Femur (tissue), 1 donor: ENCODE results near the gene PPIP5K1.

Experiments used
- DNase-seq: peaks from one replicate; pipeline ENCODE4 v3.0.0-alpha.2; 2017

Gene PPIP5K1

DNA sequence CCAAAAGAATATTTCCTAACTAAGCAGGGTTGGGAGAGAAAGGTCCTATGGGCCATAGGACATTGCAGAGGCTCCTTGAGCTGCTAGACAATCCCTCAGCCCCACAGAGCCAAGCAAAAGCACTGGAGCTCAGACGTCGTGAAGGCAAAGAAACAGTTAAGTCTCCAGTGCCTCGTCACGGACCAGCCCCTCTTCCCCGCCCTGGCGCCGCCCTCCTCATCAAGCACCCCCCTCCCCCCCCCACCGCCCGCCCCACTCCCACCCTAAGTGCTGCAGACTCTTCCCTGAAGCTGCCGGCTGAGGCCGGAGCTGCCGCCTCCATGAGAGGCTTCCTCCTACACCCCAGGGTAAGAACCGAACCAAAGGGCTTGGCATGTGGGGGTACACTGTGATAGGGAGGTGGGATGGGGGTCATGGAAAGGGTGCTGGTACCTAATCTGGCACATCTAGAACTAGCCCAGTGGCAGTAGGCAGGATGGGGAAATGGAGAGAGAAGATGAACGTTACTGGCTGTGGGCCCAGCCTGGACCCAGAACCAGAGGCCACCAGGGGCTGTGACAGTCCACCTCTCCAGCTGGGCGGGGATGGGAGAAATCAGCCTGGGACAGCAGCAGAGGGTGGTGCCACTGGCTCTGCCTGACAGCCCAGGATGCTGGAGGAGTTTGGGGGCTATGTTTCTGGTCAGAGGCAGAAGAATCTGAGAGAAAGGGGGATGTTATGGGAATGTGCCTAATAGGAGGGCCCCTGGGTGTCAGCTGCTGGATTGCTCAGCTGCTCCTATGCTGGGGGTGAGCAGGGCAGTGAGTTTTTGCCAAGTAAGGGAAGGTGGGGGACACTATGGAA, 72.4 kb downstream of the PPIP5K1 start, which contains the start of gene MAP1A:
Gene MAP1A, plus strand, starts transcription at position 255 of the 843 bp plus-strand sequence. CDS start 3,866 bp downstream, outside the sequence.
- peak; percentile 92 for DNase-seq

DNA sequence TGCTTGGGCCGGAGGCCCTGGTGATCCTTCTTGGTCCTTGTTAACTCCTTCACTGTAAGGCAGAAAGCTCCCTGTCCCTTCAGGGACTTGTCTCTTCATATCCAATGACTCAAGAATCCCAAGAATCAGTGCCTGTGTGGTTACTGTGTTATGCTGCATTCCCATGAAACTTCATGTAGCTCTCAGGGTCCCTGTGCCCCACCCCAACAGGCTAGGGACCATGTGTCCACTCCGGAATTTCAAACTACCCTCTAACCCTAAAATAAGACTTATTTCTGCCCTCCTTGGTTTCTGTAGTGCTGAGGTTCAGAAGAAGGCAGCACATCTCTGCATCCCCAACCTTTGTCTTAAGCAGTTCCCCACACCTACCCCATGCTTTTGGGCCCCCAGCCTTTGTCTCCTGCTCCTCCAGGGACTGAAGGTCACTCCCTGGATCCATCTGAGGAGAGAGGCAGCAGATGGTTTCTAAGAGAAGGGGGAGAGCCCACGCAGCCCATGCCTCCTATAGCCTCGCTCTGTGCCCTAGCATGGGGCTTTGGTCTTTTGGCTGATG, 73.1 kb downstream of the PPIP5K1 start:
- DNase-seq = no peak

DNA sequence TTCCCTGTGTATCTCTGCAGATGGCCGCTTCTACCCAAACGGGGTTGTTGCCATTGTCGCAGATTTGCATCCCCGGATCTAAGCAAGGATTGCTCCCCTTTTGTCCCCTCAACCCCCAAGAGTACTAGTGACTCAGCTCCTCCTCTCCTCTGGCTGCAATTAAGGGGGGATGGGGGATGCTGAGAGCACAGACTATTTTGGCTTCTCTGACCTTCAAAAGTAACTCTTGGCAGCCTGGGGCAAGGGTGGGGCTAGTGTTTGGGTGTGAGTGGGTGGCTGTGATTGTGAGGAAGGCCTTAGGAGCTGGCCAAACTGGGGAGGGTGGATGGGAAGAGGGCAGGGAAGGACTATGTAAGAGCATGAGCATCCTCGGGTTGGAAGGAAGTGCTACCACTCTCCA, 73.8 kb downstream of the PPIP5K1 start:
- DNase-seq = peak; percentile 58

- no peak for DNase-seq
These were observed 74.3 kb downstream of the PPIP5K1 start for GRCh38 chr15:43515741-43516140.

DNA sequence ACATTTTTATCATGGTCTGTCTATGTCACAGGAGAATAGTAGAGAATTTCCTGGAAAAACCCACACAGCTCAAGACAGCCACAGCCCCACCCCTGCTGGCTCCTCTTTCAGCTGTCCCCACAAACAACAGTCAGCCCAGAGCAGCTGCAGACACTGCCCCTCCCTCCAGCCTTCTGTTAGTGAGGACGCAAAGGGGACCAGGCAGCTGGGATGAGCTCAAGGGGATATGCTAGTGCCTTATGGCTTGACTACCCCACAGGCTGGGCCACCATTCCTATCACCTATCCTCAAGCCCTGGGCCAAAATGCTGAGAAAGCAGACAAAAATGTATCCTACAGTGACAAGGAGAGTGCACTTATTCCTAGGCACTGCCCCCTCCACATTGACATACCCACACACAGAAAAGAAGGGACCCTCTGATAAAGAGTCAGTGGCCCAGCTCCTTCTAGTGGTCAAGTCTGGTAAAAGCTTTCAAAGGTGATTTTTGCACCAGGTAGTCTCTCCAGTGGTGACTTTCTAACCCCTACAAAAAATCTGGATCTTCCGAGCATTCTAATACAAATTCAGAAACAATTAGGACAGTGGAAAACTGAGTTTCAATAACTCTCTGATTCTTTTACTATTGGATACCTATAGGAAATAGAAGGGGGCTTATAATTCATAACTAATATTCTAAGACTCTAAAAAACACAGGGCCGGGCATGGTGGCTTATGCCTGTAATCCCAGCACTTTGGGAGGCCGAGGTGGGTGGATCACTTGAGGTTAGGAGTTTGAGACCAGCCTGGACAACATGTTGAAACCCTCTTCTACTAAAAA, 75.6 kb downstream of the PPIP5K1 start:
- DNase-seq = peak; percentile 92

GRCh38 chr15:43513550-43513949, 76.5 kb downstream of the PPIP5K1 start:
- DNase-seq = no peak

DNA sequence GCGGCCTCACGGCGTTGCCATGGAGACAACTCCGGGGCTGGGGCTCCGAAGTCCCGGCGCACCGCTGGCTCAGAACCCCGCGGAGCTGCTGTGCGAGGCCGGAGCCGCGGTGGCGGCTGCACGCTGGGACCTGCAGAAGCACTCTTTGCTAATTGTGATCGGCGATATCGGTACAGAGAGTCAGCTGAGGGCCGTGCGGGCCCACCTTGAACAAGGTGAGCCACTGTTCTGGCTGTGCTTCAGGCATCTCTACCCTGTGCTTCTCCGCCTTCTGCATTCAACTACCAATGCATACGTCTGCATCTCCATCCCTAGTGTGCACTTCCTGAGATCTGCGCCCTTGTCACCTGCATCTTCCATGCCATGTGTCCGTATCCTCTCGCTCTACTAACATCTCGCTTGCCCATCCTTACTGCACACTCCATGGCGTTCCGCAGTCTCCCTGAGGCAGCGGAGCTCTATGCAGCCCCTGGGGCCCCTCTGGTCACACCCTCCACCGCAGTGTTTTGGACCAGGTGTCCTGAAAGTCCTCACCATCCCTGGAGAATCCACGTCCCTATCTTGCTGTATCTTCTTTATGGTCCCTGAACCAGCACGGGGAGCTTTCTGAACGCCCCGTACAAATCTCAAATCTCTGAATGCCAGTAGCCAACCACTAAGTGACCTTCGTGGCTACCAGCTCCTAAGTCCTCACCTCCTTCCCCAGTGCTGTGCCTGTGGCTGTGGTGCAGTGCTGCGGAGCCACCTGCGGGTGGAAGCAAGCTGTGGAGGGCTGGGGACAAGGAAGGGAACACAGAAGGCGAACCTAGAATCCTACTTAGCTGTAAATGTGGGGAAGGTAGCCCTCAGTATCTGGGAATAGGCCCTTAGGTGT, 78.8 kb downstream of the PPIP5K1 start:
- DNase-seq = no peak

GRCh38 chr15:43510200-43511011, 79.6 kb downstream of the PPIP5K1 start:
- DNase-seq = peak; percentile 99

GRCh38 chr15:43509660-43510199, 80.3 kb downstream of the PPIP5K1 start:
- DNase-seq = no peak

GRCh38 chr15:43508991-43509659, 80.9 kb downstream of the PPIP5K1 start:
- no peak for DNase-seq

- DNase-seq = no peak
These were observed 81.6 kb downstream of the PPIP5K1 start for GRCh38 chr15:43508421-43508820.

- peak; percentile 65 for DNase-seq
These were observed 84.3 kb downstream of the PPIP5K1 start for GRCh38 chr15:43505738-43506137.

GRCh38 chr15:43499635-43500034, 90.4 kb downstream of the PPIP5K1 start:
- no peak for DNase-seq

GRCh38 chr15:43498990-43499389, 91.0 kb downstream of the PPIP5K1 start:
- DNase-seq = no peak

GRCh38 chr15:43493703-43494472, 96.1 kb downstream of the PPIP5K1 start:
- DNase-seq = no peak

- peak; percentile 98 for DNase-seq
These were observed 97.1 kb downstream of the PPIP5K1 start, which contains the start of gene TP53BP1 for GRCh38 chr15:43492673-43493601. Gene TP53BP1, minus strand, starts transcription at chr15:43493156. Its CDS starts 113 bp downstream, at chr15:43493043.

DNA sequence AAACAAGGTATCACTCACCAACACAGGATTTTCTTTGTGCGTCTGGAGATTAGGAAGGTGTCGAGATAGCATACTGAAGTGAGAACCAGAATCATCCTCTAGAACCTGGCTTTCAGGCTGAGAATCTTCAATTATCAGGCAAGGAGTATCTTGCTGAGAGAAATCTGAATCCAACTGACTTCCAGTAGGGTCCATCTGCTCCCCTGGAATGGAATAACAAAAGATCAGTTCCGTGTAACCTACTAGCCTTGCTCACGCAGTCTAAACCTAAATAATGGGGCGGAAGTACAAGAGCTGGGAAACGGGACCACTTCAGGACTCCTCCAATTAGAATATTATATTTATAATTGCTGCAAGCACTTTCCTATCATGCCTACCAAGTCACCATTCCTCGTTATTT, 97.7 kb downstream of the PPIP5K1 start:
- no peak for DNase-seq

DNA sequence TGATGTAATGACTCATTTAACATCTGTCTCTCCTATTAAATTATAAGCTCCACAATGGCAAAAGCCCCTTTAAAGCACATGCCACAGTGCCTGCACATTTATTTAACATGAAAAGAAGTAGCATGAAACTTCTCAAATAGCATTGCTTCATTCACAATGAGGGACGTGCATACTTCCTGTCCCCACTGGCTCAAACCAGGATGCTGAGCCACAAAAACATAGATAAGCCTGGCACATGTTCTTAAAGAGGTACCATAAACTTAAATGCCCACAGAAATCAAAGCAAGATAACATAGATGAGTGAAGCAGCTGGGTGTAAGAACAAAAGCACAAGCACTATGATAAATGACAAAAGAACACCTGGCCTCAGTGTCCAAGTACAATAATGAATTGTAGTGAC, 100.8 kb downstream of the PPIP5K1 start:
- no peak for DNase-seq

GRCh38 chr15:43488790-43489189, 101.2 kb downstream of the PPIP5K1 start:
- no peak for DNase-seq
